ENCODE data around the gene CAPN9.

CAPN9 gene

DNA sequence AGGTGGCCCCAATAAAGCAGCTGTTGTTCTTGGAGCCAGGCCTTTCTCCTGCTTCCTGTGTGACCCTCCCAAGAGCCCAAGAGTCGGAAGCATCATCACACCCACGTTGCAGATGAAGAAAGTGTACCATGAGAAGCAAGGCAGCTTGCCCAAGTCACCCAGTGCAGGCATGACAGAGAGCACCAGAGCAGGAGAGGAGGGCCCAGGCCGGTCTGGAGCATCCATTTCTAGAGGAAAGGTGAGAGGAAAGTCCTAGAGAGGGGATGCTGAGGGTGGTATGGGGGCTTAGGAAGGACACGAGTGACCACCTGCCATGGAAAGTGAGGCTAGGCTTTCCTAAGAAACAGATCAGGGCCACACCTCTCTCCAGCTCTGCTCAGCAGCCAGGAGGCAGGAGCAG is 74.2 kb downstream of the CAPN9 start:
- no peak overlapping the region for H3K9ac ChIP-seq (ENCODE audit: low read depth, low read length)
- peaks cover 19% of the 10 kb centered on the region for H3K27me3 ChIP-seq (ENCODE audit: insufficient read depth, low read length, poor library complexity)
- H2AFZ ChIP-seq (ENCODE audit: low read depth, low read length) = no peak overlapping the region
- H4K20me1 ChIP-seq (ENCODE audit: insufficient read depth, low read length) = no peaks in the 10 kb centered on the region
- ATAC-seq (ENCODE audit: insufficient read depth, low read depth) (no peak), DNase-seq (no peak)
- TF ChIP-seq, protein P1, sequence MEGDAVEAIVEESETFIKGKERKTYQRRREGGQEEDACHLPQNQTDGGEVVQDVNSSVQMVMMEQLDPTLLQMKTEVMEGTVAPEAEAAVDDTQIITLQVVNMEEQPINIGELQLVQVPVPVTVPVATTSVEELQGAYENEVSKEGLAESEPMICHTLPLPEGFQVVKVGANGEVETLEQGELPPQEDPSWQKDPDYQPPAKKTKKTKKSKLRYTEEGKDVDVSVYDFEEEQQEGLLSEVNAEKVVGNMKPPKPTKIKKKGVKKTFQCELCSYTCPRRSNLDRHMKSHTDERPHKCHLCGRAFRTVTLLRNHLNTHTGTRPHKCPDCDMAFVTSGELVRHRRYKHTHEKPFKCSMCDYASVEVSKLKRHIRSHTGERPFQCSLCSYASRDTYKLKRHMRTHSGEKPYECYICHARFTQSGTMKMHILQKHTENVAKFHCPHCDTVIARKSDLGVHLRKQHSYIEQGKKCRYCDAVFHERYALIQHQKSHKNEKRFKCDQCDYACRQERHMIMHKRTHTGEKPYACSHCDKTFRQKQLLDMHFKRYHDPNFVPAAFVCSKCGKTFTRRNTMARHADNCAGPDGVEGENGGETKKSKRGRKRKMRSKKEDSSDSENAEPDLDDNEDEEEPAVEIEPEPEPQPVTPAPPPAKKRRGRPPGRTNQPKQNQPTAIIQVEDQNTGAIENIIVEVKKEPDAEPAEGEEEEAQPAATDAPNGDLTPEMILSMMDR (IDR thresholded peaks at IDR 0.05; ENCODE audit: borderline replicate concordance, extremely low read depth, low read length, poor library complexity, severe bottlenecking) = no peak
- no peak for TF ChIP-seq EZH2 (IDR thresholded peaks at IDR 0.05; ENCODE audit: borderline replicate concordance, low read depth, low read length, severe bottlenecking)
- H3K79me2 ChIP-seq (ENCODE audit: insufficient read depth, low read length) = no peaks in the 10 kb centered on the region
- no peaks in the 10 kb centered on the region for H3K4me1 ChIP-seq (ENCODE audit: insufficient read depth, low read length)
- no peak overlapping the region for H3K4me3 ChIP-seq (ENCODE audit: low read depth in 1 of 2, low read length in 2 of 2)
- no peak overlapping the region for H3K4me2 ChIP-seq (ENCODE audit: insufficient read depth, low read length)
- no peaks in the 10 kb centered on the region for H3K9me3 ChIP-seq (ENCODE audit: insufficient read depth, low read length, severe bottlenecking)
- no peaks in the 10 kb centered on the region for H3K36me3 ChIP-seq (ENCODE audit: insufficient read depth, low read length)
- no peak overlapping the region for H3K27ac ChIP-seq (ENCODE audit: low read length)

DNA sequence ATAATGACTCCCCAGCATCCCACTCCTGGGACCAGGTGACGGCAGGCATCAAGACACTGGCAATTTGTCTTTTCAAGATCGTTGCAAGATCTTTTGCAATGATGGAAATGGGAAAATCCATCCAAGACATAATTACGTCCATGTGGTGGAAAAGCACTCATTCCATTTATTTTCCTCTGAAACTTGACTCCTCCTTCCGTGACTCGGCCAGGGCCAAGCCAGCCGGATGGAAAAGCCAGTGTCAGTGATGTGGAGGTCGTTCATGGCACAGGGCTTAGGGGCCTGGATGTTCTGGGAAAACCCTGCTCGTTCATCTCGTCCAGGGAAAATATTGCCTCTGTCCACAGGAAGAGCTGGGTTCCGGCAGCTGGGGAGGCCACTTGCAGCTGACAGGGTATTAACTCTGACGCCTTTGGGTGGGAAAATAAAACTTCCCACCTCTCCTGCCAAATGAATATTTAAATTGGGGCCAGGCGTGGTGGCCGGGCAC is 74.9 kb downstream of the CAPN9 start:
- no peaks in the 10 kb centered on the region for H3K36me3 ChIP-seq (ENCODE audit: insufficient read depth, low read length)
- H3K27ac ChIP-seq (ENCODE audit: low read length) = no peak overlapping the region
- H3K9ac ChIP-seq (ENCODE audit: low read depth, low read length) = no peak overlapping the region
- no peak for TF ChIP-seq EZH2 (IDR thresholded peaks at IDR 0.05; ENCODE audit: borderline replicate concordance, low read depth, low read length, severe bottlenecking)
- TF ChIP-seq, protein P1 (IDR thresholded peaks at IDR 0.05; ENCODE audit: borderline replicate concordance, extremely low read depth, low read length, poor library complexity, severe bottlenecking) = no peak
- ATAC-seq (ENCODE audit: insufficient read depth, low read depth) (no peak), DNase-seq (no peak)
- no peak overlapping the region for H3K4me2 ChIP-seq (ENCODE audit: insufficient read depth, low read length)
- H4K20me1 ChIP-seq (ENCODE audit: insufficient read depth, low read length) = no peaks in the 10 kb centered on the region
- H3K79me2 ChIP-seq (ENCODE audit: insufficient read depth, low read length) = no peaks in the 10 kb centered on the region
- no peaks in the 10 kb centered on the region for H3K9me3 ChIP-seq (ENCODE audit: insufficient read depth, low read length, severe bottlenecking)
- no peak overlapping the region for H3K4me3 ChIP-seq (ENCODE audit: low read depth in 1 of 2, low read length in 2 of 2)
- no peaks in the 10 kb centered on the region for H3K4me1 ChIP-seq (ENCODE audit: insufficient read depth, low read length)
- peaks cover 23% of the 10 kb centered on the region for H3K27me3 ChIP-seq (ENCODE audit: insufficient read depth, low read length, poor library complexity)
- no peak overlapping the region for H2AFZ ChIP-seq (ENCODE audit: low read depth, low read length)

DNA sequence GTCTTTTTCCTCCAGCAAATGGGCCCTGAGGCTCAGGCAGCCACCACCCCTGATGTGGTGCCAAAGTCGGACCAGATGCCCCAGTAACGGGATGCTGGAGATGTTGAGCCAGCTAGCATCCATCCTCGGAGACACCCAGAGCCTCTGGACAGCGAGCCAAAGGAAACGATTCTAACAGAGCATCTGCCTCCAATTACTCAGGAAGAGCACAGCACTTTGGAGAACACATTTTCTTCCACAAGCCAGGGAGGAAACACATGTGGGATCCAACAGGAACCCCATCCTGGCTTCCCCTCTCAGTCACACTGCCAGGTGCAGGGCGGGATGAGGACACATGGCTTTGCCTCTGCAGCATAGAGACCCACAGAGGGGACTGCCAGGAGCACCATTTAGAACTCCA is 76.2 kb downstream of the CAPN9 start:
- H3K27ac ChIP-seq (ENCODE audit: low read length) = no peak overlapping the region
- no peak for TF ChIP-seq EZH2 (IDR thresholded peaks at IDR 0.05; ENCODE audit: borderline replicate concordance, low read depth, low read length, severe bottlenecking)
- TF ChIP-seq, protein P1 (IDR thresholded peaks at IDR 0.05; ENCODE audit: borderline replicate concordance, extremely low read depth, low read length, poor library complexity, severe bottlenecking) = no peak
- H3K9ac ChIP-seq (ENCODE audit: low read depth, low read length) = no peak overlapping the region
- H3K27me3 ChIP-seq (ENCODE audit: insufficient read depth, low read length, poor library complexity) = peaks cover 23% of the 10 kb centered on the region
- no peak for ATAC-seq (ENCODE audit: insufficient read depth, low read depth)
- no peaks in the 10 kb centered on the region for H3K4me1 ChIP-seq (ENCODE audit: insufficient read depth, low read length)
- H3K79me2 ChIP-seq (ENCODE audit: insufficient read depth, low read length) = no peaks in the 10 kb centered on the region
- H4K20me1 ChIP-seq (ENCODE audit: insufficient read depth, low read length) = no peaks in the 10 kb centered on the region
- no peak overlapping the region for H2AFZ ChIP-seq (ENCODE audit: low read depth, low read length)
- no peaks in the 10 kb centered on the region for H3K36me3 ChIP-seq (ENCODE audit: insufficient read depth, low read length)
- no peaks in the 10 kb centered on the region for H3K9me3 ChIP-seq (ENCODE audit: insufficient read depth, low read length, severe bottlenecking)
- no peak overlapping the region for H3K4me2 ChIP-seq (ENCODE audit: insufficient read depth, low read length)
- no peak overlapping the region for H3K4me3 ChIP-seq (ENCODE audit: low read depth in 1 of 2, low read length in 2 of 2)
- DNase-seq = no peak

DNA sequence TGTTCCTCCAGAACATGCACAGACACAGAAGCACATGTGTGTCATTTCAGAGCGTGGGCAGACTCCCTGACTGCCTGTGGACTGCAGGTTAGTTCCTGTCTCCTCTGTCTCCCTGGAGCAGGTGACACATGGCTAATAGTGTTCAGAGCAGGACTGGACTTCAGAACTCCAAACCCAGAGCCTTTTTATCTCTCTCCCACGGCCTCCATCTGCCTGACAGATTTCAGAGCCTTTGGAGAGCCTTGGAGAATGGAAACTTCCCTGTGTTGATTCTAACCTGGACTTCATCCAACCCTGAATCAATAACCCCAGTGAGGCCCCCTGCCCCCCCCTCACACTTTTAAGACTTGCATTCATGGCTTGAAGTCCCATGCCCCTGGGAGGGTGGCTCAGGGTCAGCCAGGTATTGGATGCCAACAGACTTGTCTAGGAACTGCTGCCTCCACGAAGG is 76.8 kb downstream of the CAPN9 start:
- DNase-seq (no peak), ATAC-seq (ENCODE audit: insufficient read depth, low read depth) (no peak)
- Histone ChIP-seq H3K9me3 (ENCODE audit: insufficient read depth, low read length, severe bottlenecking) (no peaks in the 10 kb centered on the region), H3K4me2 (ENCODE audit: insufficient read depth, low read length) (no peak overlapping the region), H3K27ac (ENCODE audit: low read length) (no peak overlapping the region), H3K27me3 (ENCODE audit: insufficient read depth, low read length, poor library complexity) (peaks cover 23% of the 10 kb centered on the region), H3K36me3 (ENCODE audit: insufficient read depth, low read length) (no peaks in the 10 kb centered on the region), H3K9ac (ENCODE audit: low read depth, low read length) (no peak overlapping the region), H3K79me2 (ENCODE audit: insufficient read depth, low read length) (no peaks in the 10 kb centered on the region), H3K4me1 (ENCODE audit: insufficient read depth, low read length) (no peaks in the 10 kb centered on the region), H4K20me1 (ENCODE audit: insufficient read depth, low read length) (no peaks in the 10 kb centered on the region), H2AFZ (ENCODE audit: low read depth, low read length) (no peak overlapping the region), H3K4me3 (ENCODE audit: low read depth in 1 of 2, low read length in 2 of 2) (no peak overlapping the region)
- TF ChIP-seq, protein P1 (IDR thresholded peaks at IDR 0.05; ENCODE audit: borderline replicate concordance, extremely low read depth, low read length, poor library complexity, severe bottlenecking) = no peak
- no peak for TF ChIP-seq EZH2 (IDR thresholded peaks at IDR 0.05; ENCODE audit: borderline replicate concordance, low read depth, low read length, severe bottlenecking)

Measured in DND-41 (cell line).